Measurements from ENCODE around the gene CACNB4.

DNA sequence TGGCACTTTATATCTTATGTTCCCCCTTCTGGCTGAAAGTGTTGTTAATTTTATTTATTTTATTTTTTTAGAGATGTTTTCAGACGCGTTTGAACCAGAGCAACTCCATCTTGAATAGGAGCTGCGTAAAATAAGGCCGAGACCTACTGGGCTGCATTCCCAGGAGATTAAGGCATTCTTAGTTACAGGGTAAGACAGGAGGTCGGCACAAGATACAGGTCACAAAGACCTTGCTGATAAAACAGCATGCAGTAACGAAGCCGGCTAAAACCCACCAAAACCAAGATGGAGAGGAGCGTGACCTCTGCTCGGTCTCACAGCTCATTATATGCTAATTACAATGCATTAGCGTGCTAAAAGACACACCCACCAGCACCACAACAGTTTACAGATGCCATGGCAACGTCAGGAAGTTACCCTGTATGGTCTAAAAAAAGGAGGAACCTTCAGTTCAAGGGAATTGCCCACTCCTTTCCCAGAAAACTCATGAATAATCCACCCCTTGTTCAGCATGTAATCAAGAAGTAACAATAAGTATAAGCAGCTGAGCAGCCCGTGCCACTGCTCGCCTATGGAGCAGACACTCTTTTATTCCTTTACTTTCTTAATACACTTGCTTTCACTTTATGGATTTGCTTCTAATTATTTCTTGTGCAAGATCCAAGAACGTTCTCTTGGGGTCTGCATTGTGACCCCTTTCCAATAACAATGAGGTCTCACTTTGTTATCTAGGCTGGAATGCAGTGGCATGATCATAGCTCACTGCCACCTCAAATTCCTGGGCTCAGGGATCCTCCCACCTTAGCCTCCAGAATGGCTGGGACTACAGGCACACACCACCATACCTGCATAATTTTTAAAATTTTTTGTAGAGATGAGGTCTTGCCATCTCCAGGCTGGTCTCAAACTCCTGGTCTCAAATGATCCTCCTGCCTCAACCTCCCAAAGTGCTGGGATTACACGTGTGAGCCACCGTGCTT is 55.9 kb downstream of the CACNB4 start:
- TF ChIP-seq GATA2 (IDR thresholded peaks at IDR 0.05; ENCODE audit: low read depth, low read length) (no peak), GATA3 (IDR thresholded peaks at IDR 0.05; ENCODE audit: low read depth, low read length) (no peak)
